ENCODE results near the gene ZNF446. TPM values are rescaled to one million over a fixed set of nuclear protein-coding genes. Genes with fewer than 3 reads are reported as not detected.
A peak's percentile ranks its signal among the peaks of the same experiment; 100 is the strongest.

Gene ZNF446
- total and polyA plus RNA-seq, 4 donors = 8.3 to 12.9 (median 11.0) TPM

DNA sequence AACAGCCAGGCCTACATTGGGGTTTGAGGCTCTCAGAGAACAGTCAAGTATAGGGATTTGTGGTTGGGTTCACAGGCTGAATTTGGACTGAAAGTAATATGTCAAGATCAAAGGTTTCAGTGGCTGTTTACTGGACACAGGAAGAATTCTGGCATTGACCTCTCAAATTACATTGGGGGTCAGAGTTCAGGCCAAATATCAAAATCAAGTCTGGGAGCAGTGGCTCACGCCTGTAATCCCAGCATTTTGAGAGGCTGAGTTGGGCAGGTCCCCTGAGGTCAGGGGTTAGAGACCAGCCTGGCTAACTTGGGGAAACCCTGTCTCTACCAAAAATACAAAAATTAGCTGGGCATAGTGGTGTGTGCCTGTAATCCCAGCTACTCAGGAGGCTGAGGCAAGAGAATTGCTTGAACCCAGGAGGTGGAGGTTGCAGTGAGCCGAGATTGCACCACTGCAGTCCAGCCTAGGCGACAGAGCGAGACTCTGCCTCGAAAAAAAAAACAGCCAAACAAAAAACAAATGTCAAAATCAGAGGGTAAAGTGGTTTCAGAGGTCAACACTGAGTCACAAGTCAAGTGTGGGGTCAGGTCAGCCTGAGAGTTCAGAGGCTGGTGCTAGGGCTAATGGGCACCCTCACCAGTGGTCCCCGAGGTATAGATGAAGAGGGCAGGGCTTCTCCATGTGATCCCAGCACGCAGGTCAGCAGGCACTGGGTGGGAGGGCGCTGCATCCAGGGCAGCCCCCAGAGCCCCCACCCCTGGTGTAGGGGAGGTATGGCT is 34.1 kb downstream of the ZNF446 start:
- DNase-seq (no peak), ATAC-seq (ENCODE audit: insufficient read depth, low FRiP score) (no peak)
- Histone ChIP-seq H3K4me3 (no peak overlapping the region), H3K9ac (ENCODE audit: insufficient read depth in 1 of 2, low read length in 2 of 2) (no peak overlapping the region), H3K27ac (ENCODE audit: low read depth in 1 of 2, low read length in 1 of 2) (no peak overlapping the region), H3K36me3 (ENCODE audit: control insufficient read depth in 4 of 4, insufficient read depth in 4 of 4, low read length in 4 of 4) (no peaks in the 10 kb centered on the region), H3K27me3 (ENCODE audit: control insufficient read depth in 3 of 3, insufficient read depth in 3 of 3, low read length in 2 of 3) (no peaks in the 10 kb centered on the region), H3K4me1 (ENCODE audit: control insufficient read depth in 5 of 5, insufficient read depth in 5 of 5, low read length in 5 of 5) (peaks cover 0 to 9% (median 2%) of the 10 kb centered on the region in 5 donors), H3K9me3 (ENCODE audit: control insufficient read depth in 4 of 4, insufficient read depth in 3 of 4, low read length in 3 of 4) (no peaks in the 10 kb centered on the region)
- WGBS, 2 donors = 81 to 88% methylated on average over 8 of the region's 8 CpGs
- TF ChIP-seq, protein P1, sequence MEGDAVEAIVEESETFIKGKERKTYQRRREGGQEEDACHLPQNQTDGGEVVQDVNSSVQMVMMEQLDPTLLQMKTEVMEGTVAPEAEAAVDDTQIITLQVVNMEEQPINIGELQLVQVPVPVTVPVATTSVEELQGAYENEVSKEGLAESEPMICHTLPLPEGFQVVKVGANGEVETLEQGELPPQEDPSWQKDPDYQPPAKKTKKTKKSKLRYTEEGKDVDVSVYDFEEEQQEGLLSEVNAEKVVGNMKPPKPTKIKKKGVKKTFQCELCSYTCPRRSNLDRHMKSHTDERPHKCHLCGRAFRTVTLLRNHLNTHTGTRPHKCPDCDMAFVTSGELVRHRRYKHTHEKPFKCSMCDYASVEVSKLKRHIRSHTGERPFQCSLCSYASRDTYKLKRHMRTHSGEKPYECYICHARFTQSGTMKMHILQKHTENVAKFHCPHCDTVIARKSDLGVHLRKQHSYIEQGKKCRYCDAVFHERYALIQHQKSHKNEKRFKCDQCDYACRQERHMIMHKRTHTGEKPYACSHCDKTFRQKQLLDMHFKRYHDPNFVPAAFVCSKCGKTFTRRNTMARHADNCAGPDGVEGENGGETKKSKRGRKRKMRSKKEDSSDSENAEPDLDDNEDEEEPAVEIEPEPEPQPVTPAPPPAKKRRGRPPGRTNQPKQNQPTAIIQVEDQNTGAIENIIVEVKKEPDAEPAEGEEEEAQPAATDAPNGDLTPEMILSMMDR (IDR thresholded peaks at IDR 0.05; ENCODE audit: control extremely low read depth, extremely low read depth) = no peak

DNA sequence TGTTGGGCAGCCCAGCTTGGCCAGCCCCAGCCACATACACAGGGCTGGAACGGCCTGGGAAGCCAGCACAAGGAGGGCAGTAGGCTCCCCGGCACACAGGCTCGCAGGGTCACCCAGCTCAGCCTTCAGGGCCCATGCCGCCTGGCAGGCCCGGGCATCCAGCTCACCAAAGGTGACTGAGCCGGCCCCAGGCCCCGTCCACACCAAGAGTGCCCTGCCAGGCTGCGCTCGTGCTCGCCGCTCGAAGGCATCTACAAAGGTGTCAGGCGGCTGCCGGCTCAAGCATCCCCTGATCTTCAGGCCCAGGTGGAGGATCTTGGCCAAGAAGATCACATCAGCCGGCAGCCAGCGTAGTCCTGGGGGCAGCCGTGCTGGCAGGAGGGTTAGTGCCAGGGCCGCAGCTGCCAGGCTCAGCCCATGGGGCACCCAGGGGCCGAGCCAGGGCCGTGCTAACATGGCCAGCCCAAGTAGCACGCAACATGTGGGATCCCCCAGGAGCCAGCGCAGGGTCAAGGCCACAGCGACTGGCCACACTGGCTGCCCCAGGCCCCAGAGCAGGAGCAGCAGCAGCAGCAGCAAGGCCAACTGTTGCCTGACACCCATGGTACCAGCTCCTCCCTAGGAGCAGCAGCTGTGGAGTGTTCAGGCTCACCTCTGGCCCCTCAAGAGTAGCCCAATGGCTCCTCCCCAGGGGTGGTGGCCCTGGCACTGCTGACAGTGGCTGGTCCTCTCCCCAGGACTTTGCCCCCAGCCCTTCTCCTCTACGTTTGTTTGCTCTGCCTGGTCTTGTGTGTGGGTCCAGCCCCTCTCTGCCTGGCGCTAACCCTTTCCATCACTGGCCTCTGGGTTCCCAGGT is 35.4 kb downstream of the ZNF446 start, which contains the start of gene SLC27A5:
SLC27A5 (minus strand) TSS at position 640 of the 856 bp plus-strand sequence; CDS start at position 603, 37 bp downstream.
- Histone ChIP-seq H3K4me3 (no peak within 1 kb of the TSS), H3K36me3 (ENCODE audit: control insufficient read depth in 4 of 4, insufficient read depth in 4 of 4, low read length in 4 of 4) (peaks cover 0 to 11% (median 6%) of the 10 kb centered on the region in 4 donors), H3K27me3 (ENCODE audit: control insufficient read depth in 3 of 3, insufficient read depth in 3 of 3, low read length in 2 of 3) (no peaks in the 10 kb centered on the region), H3K27ac (ENCODE audit: low read depth in 1 of 2, low read length in 1 of 2) (no peak within 1 kb of the TSS), H3K4me1 (ENCODE audit: control insufficient read depth in 5 of 5, insufficient read depth in 5 of 5, low read length in 5 of 5) (peaks cover 0 to 9% (median 2%) of the 10 kb centered on the region in 5 donors), H3K9me3 (ENCODE audit: control insufficient read depth in 4 of 4, insufficient read depth in 3 of 4, low read length in 3 of 4) (no peaks in the 10 kb centered on the region), H3K9ac (ENCODE audit: insufficient read depth in 1 of 2, low read length in 2 of 2) (no peak within 1 kb of the TSS)
- TF ChIP-seq, protein P1 (IDR thresholded peaks at IDR 0.05; ENCODE audit: control extremely low read depth, extremely low read depth) = no peak
- ATAC-seq (ENCODE audit: insufficient read depth, low FRiP score) (no peak), DNase-seq (no peak)
- WGBS, 2 donors = 91 to 94% methylated on average over 25 of the region's 25 CpGs

DNA sequence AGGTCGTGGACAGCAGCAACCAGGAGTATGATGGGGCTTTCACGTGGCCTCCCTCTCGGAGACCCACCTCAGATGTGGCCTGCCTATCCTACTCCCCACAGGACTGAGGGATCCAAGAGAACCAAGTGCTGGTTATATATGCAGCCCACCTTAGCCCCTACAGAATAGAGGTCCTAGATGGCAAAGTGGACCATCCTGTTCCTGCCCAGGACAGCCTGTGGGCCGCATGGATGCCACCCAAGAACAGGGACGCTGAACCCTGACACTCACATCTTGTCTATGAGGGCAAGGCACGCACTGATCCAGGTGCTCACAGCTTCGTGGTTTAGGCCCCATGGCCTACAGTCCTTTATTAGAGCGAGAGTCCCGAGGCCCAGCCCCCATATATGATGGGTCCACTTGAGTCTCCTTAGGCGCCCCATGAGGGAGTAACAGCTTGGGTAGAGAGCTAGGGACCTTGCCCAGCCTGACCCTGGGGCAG is 37.1 kb downstream of the ZNF446 start:
- no peak overlapping the region for H3K4me3 ChIP-seq
- peaks cover 0 to 16% (median 8%) of the 10 kb centered on the region in 4 donors for H3K36me3 ChIP-seq (ENCODE audit: control insufficient read depth in 4 of 4, insufficient read depth in 4 of 4, low read length in 4 of 4)
- no peak overlapping the region for H3K9ac ChIP-seq (ENCODE audit: insufficient read depth in 1 of 2, low read length in 2 of 2)
- H3K27ac ChIP-seq (ENCODE audit: low read depth in 1 of 2, low read length in 1 of 2) = peak overlapping the region; percentile 35 to 78
- H3K4me1 ChIP-seq (ENCODE audit: control insufficient read depth in 5 of 5, insufficient read depth in 5 of 5, low read length in 5 of 5) = peaks cover 0 to 13% (median 6%) of the 10 kb centered on the region in 5 donors
- no peaks in the 10 kb centered on the region for H3K9me3 ChIP-seq (ENCODE audit: control insufficient read depth in 4 of 4, insufficient read depth in 3 of 4, low read length in 3 of 4)
- H3K27me3 ChIP-seq (ENCODE audit: control insufficient read depth in 3 of 3, insufficient read depth in 3 of 3, low read length in 2 of 3) = no peaks in the 10 kb centered on the region
- TF ChIP-seq, protein P1 (IDR thresholded peaks at IDR 0.05; ENCODE audit: control extremely low read depth, extremely low read depth) = no peak
- ATAC-seq (ENCODE audit: insufficient read depth, low FRiP score) = no peak
- WGBS, 2 donors = 79 to 85% methylated on average over 10 of the region's 10 CpGs
- DNase-seq = no peak
